IMR-90 (cell line): ENCODE data around the gene PCYOX1L. TPM values are rescaled to one million over a fixed set of nuclear protein-coding genes. Genes with fewer than 3 reads are reported as not detected.

ENCODE experiments used
- ATAC-seq: fragments of 200-7000 bp; cut with Tn5 transposase; 2 replicates; pipeline ENCODE4 v1.9.1; 2020; ENCODE audit warnings: low read depth, mild to moderate bottlenecking, moderate library complexity
- BruUV-seq: library from RNA; stranded (reverse); fragments of 400-500 nt; replicated peaks from 2 replicates; lab custom pipeline; 2021; lab: Mats Ljungman, UMichigan
- CTCF ChIA-PET: fragments of 300-600 bp; formaldehyde crosslinking; extraction: SDS; loops from one replicate; lab custom pipeline; 2021; ENCODE audit warnings: antibody characterized with exemption; lab: Yijun Ruan, JAX
- POLR2A ChIA-PET: fragments of 300-600 bp; sonication (Branson Sonifier 250); formaldehyde crosslinking; loops from one replicate; lab custom pipeline; 2022; ENCODE audit warnings: antibody characterized with exemption; ENCODE audit not compliant: unreplicated experiment; lab: Charles Lee
- DNase-seq: peaks from one replicate; pipeline ENCODE4 v3.0.0; 2013
- H2AFZ ChIP-seq: replicated peaks from 2 replicates; pipeline ENCODE3; 2013; ENCODE audit warnings: low read length, mild to moderate bottlenecking; ENCODE audit not compliant: poor library complexity
- H2AK5ac ChIP-seq: 2 replicates; pipeline ENCODE4 v1.6.1; 2013; ENCODE audit warnings: low read depth, low read length, inconsistent platforms
- H2AK9ac ChIP-seq: replicated peaks from 2 replicates; pipeline ENCODE3; 2013; ENCODE audit warnings: mild to moderate bottlenecking, low read depth, low read length, moderate library complexity; ENCODE audit not compliant: poor library complexity
- H2BK120ac ChIP-seq: 2 replicates; pipeline ENCODE4 v1.6.1; 2013; ENCODE audit warnings: low read depth, low read length, inconsistent platforms
- H2BK15ac ChIP-seq: 3 replicates; pipeline ENCODE4 v1.6.1; 2013; ENCODE audit warnings: low read depth, low read length, inconsistent platforms
- H2BK20ac ChIP-seq: 2 replicates; pipeline ENCODE4 v1.6.1; 2013; ENCODE audit warnings: low read depth, mild to moderate bottlenecking, inconsistent platforms, low read length, moderate library complexity
- H2BK5ac ChIP-seq: 2 replicates; pipeline ENCODE4 v1.6.1; 2013; ENCODE audit warnings: mild to moderate bottlenecking, low read depth, low read length, inconsistent platforms; ENCODE audit not compliant: poor library complexity, severe bottlenecking
- H3K14ac ChIP-seq: replicated peaks from 2 replicates; pipeline ENCODE4 v1.6.1; 2013; ENCODE audit warnings: low read depth, low read length, inconsistent platforms
- H3K18ac ChIP-seq: 2 replicates; pipeline ENCODE4 v1.6.1; 2013; ENCODE audit warnings: low read depth, low read length, control low read depth
- H3K23ac ChIP-seq: 2 replicates; pipeline ENCODE4 v1.6.1; 2013; ENCODE audit warnings: low read depth, low read length, inconsistent platforms
- H3K27ac ChIP-seq: 2 replicates; pipeline ENCODE4 v1.5.1; 2013; ENCODE audit warnings: mild to moderate bottlenecking, control low read depth, low read length; ENCODE audit not compliant: insufficient read depth
- H3K27me3 ChIP-seq: 2 replicates; pipeline ENCODE4 v1.6.1; 2013; ENCODE audit warnings: low read length; ENCODE audit not compliant: control insufficient read depth, insufficient read depth
- H3K36me3 ChIP-seq: 2 replicates; pipeline ENCODE4 v1.6.1; 2013; ENCODE audit warnings: low read length, mixed read lengths; ENCODE audit not compliant: control insufficient read depth, insufficient read depth
- H3K4ac ChIP-seq: 2 replicates; pipeline ENCODE4 v1.6.1; 2013; ENCODE audit warnings: low read depth, low read length, inconsistent platforms
- H3K4me1 ChIP-seq: 2 replicates; pipeline ENCODE4 v1.6.1; 2013; ENCODE audit warnings: low read length, mixed read lengths; ENCODE audit not compliant: control insufficient read depth, insufficient read depth
- H3K4me2 ChIP-seq: 2 replicates; pipeline ENCODE4 v1.6.1; 2013; ENCODE audit warnings: low read depth, mild to moderate bottlenecking, control low read depth, low read length, moderate library complexity
- H3K4me3 ChIP-seq: 2 replicates; pipeline ENCODE4 v1.5.1; 2013; ENCODE audit warnings: low read depth, mild to moderate bottlenecking, control low read depth, low read length, moderate library complexity; ENCODE audit not compliant: insufficient read depth
- H3K56ac ChIP-seq: 2 replicates; pipeline ENCODE4 v1.6.1; 2013; ENCODE audit warnings: low read length, inconsistent platforms; ENCODE audit not compliant: insufficient read depth; ENCODE audit errors: extremely low read depth
- H3K79me1 ChIP-seq, 2 experiments: 2 replicates each; pipeline ENCODE4 v1.6.1; 2013; ENCODE audit warnings: low read length in 2 of 2, inconsistent platforms in 1 of 2, low read depth in 1 of 2
- H3K9ac ChIP-seq: 2 replicates; pipeline ENCODE4 v1.6.1; 2013; ENCODE audit warnings: low read depth, low read length, control low read depth
- H3K9me1 ChIP-seq: 2 replicates; pipeline ENCODE4 v1.6.1; 2013; ENCODE audit warnings: low read length, inconsistent platforms; ENCODE audit not compliant: insufficient read depth
- H3K9me3 ChIP-seq: 2 replicates; pipeline ENCODE4 v1.6.1; 2013; ENCODE audit warnings: low read length; ENCODE audit not compliant: control insufficient read depth, insufficient read depth
- H4K20me1 ChIP-seq: 2 replicates; pipeline ENCODE4 v1.6.1; 2013; ENCODE audit warnings: low read length, inconsistent platforms; ENCODE audit not compliant: insufficient read depth
- H4K5ac ChIP-seq: 2 replicates; pipeline ENCODE4 v1.6.1; 2013; ENCODE audit warnings: mild to moderate bottlenecking, low read depth, low read length, control low read depth
- H4K8ac ChIP-seq, 2 experiments: 2 replicates each; pipeline ENCODE4 v1.6.1; 2013; ENCODE audit warnings: low read depth in 2 of 2, low read length in 2 of 2, control low read depth in 1 of 2, inconsistent platforms in 1 of 2
- H4K91ac ChIP-seq: 2 replicates; pipeline ENCODE4 v1.6.1; 2013; ENCODE audit warnings: low read depth, low read length, inconsistent platforms; ENCODE audit not compliant: insufficient read depth
- BHLHE40 ChIP-seq: fragments of 150-350 bp; IDR thresholded peaks from 2 replicates; pipeline ENCODE4 v1.6.1; 2016; ENCODE audit warnings: mild to moderate bottlenecking, low read depth, low read length
- FOS ChIP-seq: fragments of 150-350 bp; IDR thresholded peaks from 2 replicates; pipeline ENCODE4 v1.6.1; 2016; ENCODE audit warnings: low read depth, low read length
- MAFK ChIP-seq: IDR thresholded peaks from 2 replicates; pipeline ENCODE4 v1.6.1; 2012; ENCODE audit warnings: low read depth, low read length, improper control_type of control experiment
- MXI1 ChIP-seq: IDR thresholded peaks from 2 replicates; pipeline ENCODE4 v1.6.1; 2012; ENCODE audit warnings: low read depth, mild to moderate bottlenecking, low read length, moderate library complexity, borderline replicate concordance
- RFX5 ChIP-seq: IDR thresholded peaks from 2 replicates; pipeline ENCODE4 v1.8.0; 2012; ENCODE audit warnings: low read depth, mild to moderate bottlenecking, low read length, moderate library complexity
- SMC3 ChIP-seq: fragments of 150-350 bp; IDR thresholded peaks from 2 replicates; pipeline ENCODE4 v1.6.1; 2016; ENCODE audit warnings: low read depth, mild to moderate bottlenecking, antibody characterized with exemption, low read length, moderate library complexity
- WGBS, 2 experiments: methylation state at CpG; one replicate each; pipeline versions ENCODE4 v1.1.5 to v1.1.7; 2013; ENCODE audit warnings: missing lambda C conversion rate in 2 of 2; ENCODE audit not compliant: insufficient read length in 1 of 2; ENCODE audit errors: extremely low coverage in 2 of 2; 5-methylcytosine and 5-hydroxymethylcytosine counted together
- dilution Hi-C: fragments of 300-500 bp; cut with HindIII; formaldehyde crosslinking; loops from one replicate; pipeline ENCODE4 v1.14.3; 2018; ENCODE audit warnings: low sequenced_read_pairs; ENCODE audit not compliant: unreplicated experiment
- in situ Hi-C: fragments of 300-500 bp; cut with MboI; formaldehyde crosslinking; loops from 3 replicates; pipeline ENCODE4 v1.14.3; 2019; ENCODE audit warnings: low sequenced_read_pairs, inconsistent platforms, mixed read lengths
- intact Hi-C: fragments of 100-400 bp; cut with micrococcal nuclease; formaldehyde crosslinking; loops from 2 replicates; pipeline ENCODE4 v1.10.0; 2022
- polyA plus RNA-seq, 3 experiments: library from polyadenylated mRNA; depleted of rRNA; stranded (reverse); fragments of >200 nt; gene quantifications; 2 replicates each; pipeline ENCODE4 v1.2.3, GENCODE V29; 2012; ENCODE audit warnings: low replicate concordance in 1 of 3
- total RNA-seq: library from RNA; depleted of rRNA; stranded (reverse); fragments of >200 nt; gene quantifications from 2 replicates; pipeline ENCODE4 v1.2.3, GENCODE V29; 2012

Gene PCYOX1L
- total and polyA plus RNA-seq, 2 of the 4 experiments (the other 2 are of a cell fraction) = 7.0 to 14.3 TPM

GRCh38 chr5:149310488-149310887 lies 47.4 kb upstream of the PCYOX1L start:
- TF ChIP-seq FOS = no peak
- no peak for TF ChIP-seq BHLHE40
- no peak for TF ChIP-seq MXI1
- no peak for TF ChIP-seq MAFK
- no peak for TF ChIP-seq SMC3
- TF ChIP-seq RFX5 = no peak
- intact Hi-C loops (no loop called here), in situ Hi-C loops (no loop called here), dilution Hi-C loops (no loop called here)
- Histone ChIP-seq H2AK5ac (no peak overlapping the region), H3K27ac (no peak overlapping the region), H3K27me3 (no peaks in the 10 kb centered on the region), H3K9me1 (0 out of 2 replicates have a peak, but pooled peaks cover 18% of the 10 kb centered on the region), H4K8ac (no peak overlapping the region), H2AK9ac (no peak overlapping the region), H3K14ac (no peak overlapping the region), H2BK120ac (no peak overlapping the region), H4K91ac (no peak overlapping the region), H3K4ac (no peak overlapping the region), H3K18ac (no peak overlapping the region), H2BK5ac (no peak overlapping the region), H4K20me1 (no peaks in the 10 kb centered on the region), H3K36me3 (no peaks in the 10 kb centered on the region), H3K79me1 (no peaks in the 10 kb centered on the region), H2BK20ac (no peak overlapping the region), H2AFZ (no peak overlapping the region), H2BK15ac (no peak overlapping the region), H3K9me3 (no peaks in the 10 kb centered on the region), H3K56ac (no peak overlapping the region), H3K23ac (no peak overlapping the region), H3K4me1 (no peaks in the 10 kb centered on the region), H3K4me2 (no peak overlapping the region), H3K9ac (no peak overlapping the region), H4K5ac (no peak overlapping the region), H3K4me3 (no peak overlapping the region)
- no TSS peak for BruUV-seq
- ChIA-PET CTCF (interaction anchor here (0.6 to 1.4 kb wide), 2 partner anchors 9 to 61 kb away, joined by 3 to 4 read pairs; no protein-coding TSS in a partner anchor), POLR2A (no interaction called here)
- no peak for ATAC-seq
- no peak for DNase-seq
- WGBS, 2 experiments = 92% methylated on average over 2 of the region's 4 CpGs; no CpG with 5 or more reads in 1 of the 2 experiments
